NCI-H1092 treated with DMSO at 0.1 percent for 48 hours (cell line): ENCODE results near the gene LRRTM2.
"Not testable (repeated sequence)": the region's sequence is repeated elsewhere in the genome, so short reads cannot be mapped to it uniquely, and the experiment has no call there.

Source experiments
- DNase-seq: peaks from one replicate; lab custom pipeline; 2025; lab: John Stamatoyannopoulos, UW

The LRRTM2 gene, protein sequence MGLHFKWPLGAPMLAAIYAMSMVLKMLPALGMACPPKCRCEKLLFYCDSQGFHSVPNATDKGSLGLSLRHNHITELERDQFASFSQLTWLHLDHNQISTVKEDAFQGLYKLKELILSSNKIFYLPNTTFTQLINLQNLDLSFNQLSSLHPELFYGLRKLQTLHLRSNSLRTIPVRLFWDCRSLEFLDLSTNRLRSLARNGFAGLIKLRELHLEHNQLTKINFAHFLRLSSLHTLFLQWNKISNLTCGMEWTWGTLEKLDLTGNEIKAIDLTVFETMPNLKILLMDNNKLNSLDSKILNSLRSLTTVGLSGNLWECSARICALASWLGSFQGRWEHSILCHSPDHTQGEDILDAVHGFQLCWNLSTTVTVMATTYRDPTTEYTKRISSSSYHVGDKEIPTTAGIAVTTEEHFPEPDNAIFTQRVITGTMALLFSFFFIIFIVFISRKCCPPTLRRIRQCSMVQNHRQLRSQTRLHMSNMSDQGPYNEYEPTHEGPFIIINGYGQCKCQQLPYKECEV

DNA sequence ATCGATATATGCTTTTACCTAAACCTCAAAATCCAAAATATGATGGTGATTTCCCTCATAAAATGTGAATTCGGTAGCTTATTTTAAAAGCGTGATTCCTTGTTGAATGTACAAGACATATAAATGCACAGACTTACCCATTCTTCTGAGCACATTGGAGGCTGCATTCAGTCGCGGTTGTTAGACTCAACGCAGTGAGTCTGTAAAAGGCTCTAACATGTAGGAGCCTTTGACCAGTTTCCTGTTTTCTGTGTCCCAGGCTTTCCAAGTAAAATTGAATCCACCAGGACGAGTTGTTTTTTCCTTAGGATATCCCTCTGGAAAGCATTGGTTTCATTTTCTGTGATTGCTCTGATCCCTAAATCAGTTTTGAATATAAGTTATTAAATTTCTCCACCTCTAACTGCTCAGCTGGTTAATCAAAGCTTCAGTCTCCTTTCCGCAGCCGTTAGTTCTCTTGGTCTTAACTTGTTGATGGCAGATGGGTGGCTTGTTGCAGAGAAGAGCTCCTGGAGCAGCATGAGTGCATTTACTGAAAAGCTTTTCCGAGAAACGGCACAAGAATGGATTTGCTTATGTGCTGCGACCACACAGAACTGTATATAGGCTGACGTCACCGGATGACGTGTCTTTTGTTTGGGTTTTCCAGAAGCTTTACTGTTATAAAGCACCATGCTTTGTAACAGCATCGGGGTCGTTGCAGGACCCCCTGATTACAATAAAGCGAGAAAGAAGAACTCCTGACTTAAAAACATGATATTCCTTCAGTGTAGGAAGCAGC lies at the start of gene LRRTM2:
Gene LRRTM2 (minus strand): TSS at position 565 of the 781 bp plus-strand sequence. CDS start 424 bp downstream, at position 141.
- DNase-seq: peak; percentile 56

DNA sequence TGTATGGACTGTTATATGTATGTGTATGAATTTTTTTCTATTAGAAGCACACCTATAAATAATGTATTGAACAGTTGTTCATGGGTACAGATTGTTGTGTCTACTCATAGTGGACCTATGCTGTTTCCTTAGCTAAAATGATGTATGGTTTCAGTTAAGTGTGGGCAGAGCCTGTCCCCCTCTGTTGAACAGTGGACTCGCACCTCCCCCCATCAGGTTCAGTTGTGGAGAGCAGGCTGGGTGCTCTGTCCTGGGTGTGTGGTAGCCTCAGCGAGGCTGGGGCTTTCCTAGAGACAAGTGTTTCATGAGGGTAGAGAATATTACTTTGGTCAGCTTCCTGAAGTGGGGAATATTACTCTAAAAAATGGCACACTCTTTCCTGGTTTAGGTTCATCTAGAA lies 47.4 kb upstream of the LRRTM2 start:
- no peak for DNase-seq

DNA sequence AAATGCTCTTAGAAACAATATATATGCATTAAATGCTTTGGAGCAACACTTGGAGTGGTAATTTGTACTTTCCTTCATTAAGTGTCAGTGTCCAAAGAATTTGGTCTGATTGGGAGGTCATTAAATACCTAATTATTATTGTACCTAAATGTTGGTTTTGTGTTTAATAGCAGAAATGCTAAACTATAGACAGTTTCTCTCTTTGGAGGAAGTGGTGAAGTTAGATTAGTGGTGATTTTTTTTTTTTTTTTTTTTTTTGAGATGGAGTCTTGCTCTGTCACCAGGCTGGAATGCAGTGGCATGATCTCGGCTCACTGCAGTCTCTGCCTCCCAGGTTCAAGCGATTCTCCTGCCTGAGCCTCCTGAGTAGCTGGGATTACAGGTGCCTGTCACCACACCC lies 46.2 kb upstream of the LRRTM2 start:
- not testable (repeated sequence) for DNase-seq

DNA sequence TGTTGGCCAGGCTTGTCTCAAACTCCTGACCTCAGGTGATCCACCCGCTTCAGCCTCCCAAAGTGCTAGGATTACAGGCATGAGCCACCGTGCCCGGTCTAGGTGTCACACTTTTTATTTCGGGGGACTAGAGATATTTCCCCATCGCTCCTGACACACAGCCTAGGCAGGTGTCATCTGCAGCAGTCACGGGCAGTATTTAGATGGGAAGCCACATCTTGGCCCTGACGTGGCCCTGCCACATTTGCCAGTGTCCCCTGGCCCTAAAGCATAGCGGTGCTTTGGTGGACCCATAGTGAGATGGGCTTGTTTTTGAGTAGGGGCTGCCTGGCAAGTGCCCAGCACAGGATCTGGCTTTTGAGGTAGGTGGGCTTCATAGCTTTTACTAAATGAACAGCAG lies 45.0 kb upstream of the LRRTM2 start:
- DNase-seq: no peak

DNA sequence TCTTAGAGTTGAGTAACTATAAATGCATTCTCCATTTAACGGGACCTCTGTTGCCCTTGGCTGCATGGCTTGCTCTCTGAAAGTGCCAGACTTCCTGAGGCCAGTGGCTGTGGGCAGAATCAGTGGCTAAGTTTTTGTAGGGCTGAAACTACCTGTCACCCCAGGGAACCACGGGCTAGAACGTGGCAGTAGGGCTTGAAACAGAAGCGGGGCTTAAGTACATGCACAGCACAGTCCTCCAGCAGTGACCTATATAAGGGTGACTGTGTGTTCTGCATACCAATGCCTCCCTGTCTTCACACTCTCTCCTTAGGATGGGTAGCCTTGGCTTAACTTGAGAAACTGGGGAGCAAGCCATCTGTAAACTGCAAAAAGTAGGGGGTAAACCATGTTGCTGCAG lies 43.6 kb upstream of the LRRTM2 start:
- DNase-seq: no peak

DNA sequence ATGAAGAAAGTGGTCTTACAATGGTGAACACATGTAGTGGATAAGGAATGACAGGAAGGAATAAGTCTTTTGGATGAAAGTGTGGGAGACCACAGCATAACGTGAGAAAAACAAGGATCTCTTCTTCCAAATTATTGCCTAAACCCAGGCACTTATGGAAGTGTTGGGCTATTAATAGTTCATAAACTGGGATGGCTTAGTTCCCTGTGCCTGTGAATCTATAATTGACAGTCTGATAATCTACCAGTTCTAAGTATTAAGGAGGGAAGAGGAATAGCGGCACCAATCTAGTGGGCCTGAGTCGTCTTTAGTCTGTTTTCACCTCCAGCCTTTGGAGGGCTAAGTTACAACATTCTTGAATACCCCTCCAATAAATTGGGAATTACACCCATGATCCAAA lies 39.2 kb upstream of the LRRTM2 start:
- DNase-seq: no peak

DNA sequence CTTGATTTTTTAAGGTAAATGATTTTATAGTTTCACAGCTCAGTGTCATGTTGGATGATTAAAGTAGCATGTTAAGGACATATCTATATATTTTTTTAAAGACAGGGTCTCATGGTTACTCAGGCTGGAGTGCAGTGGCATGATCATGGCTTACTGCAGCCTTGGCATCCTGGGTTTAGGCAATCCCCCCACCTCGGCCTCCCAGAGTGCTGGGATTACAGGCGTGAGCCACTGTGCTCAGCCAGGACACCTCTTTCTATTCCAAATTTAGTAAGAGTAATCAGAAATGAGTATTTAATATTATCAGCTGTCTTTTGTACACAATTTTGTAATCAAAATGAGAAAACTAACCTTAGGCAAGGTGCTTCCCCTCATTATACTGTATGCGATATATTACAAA lies 38.6 kb upstream of the LRRTM2 start:
- DNase-seq: no peak

DNA sequence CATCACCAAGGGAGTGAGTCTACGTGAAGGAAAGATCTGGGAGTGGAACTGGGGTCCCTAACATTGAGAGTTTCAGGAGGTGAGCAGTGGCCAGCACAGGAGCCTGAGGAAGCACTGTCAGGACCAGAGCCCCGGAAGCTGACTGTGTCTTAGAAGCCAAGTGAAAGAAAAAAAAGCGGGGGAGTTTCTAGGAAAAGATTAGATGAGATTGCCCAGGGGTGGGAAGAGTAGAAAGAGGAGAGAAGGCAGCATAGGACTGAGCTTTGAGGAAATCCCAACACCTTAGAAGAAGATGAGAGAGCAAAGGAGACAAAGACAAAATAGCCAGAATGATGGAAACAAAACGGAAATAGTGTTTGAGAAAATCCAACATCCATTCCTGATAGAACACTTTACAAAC lies 37.0 kb upstream of the LRRTM2 start:
- DNase-seq: no peak

DNA sequence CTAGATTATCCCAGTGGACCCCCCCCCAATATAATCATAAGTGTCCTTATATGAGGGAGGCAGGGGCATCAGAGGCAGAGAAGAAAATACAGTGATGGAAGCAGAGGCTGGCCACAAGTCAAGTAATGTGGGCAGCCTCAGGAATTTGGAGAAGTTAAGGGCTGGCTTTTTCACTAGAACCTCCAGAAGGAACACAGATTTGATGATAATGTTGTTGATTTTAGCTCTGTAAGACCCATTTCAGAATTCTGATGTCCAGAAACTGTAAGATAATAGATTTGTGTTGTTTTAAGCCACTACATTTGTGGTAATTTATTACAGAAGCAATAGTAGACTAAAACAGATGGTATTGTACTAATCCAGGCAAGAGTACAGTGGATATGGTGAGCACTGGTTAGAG lies 36.3 kb upstream of the LRRTM2 start:
- DNase-seq: no peak

DNA sequence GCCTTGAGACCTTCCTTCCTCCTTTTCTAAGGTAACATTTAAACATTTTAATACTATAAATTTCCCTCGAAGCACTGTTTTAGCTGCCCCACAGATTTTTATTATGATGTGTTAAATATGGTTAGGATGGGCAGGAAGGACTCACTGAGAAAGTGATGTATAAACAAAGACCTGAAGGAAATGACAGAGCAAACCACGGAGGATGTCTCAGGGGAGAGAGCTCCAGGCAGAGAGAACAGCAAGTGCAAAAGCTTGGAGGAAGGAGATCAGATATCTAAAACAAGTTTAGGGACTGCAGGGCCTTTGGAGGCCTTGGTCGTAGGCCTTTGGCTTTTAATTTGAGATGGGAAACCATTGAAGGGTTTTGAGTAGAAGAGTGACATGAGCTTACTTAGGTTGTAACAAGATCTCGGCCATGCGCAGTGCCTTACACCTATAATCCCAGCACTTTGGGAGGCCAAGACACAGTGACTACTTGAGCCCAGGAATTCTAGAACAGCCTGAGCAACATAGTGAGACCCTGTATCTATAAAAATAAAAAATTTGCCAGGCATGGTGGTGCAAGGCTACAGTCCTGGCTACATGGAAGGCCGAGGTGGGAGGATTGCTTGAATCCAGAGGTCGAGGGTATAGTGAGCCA lies 35.5 kb upstream of the LRRTM2 start:
- no peak for DNase-seq

DNA sequence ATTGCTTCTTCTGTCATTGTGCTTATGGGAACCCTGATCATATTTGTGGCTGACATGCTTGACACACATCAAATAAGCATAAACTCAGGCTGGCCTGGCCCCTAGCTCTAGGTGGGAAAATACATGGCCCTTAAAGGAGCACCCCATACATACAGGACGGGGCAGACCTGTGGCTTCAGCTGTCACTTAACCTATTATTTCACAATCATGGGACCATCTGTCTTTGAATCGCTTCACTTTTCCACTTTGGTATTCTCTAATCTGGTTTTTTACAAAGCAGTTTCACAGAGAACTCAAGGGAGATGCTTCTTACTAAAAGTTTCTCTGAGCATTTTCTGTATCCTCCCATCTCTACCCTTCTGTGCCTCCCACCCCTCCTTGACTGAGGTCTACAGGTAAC lies 34.6 kb upstream of the LRRTM2 start:
- DNase-seq: no peak

DNA sequence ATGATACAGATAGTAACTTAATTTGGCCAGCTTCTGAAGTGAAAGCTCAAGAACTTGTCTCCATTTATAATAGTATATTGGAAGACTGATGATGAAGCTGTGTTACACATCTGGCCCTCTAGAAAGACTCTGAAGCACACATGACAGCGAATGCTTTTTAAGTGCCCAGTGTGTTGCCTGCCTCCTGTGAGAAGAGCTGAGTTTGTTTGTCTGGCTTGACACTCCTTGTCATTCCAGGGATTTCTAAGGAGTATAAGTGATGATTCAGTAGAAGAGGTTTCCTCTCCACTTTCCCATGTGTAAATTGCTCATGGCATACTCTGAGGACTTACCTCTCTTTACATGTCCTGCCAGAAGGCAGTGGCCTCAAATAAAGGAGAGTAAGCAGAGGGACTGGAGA lies 30.4 kb upstream of the LRRTM2 start:
- DNase-seq: no peak

DNA sequence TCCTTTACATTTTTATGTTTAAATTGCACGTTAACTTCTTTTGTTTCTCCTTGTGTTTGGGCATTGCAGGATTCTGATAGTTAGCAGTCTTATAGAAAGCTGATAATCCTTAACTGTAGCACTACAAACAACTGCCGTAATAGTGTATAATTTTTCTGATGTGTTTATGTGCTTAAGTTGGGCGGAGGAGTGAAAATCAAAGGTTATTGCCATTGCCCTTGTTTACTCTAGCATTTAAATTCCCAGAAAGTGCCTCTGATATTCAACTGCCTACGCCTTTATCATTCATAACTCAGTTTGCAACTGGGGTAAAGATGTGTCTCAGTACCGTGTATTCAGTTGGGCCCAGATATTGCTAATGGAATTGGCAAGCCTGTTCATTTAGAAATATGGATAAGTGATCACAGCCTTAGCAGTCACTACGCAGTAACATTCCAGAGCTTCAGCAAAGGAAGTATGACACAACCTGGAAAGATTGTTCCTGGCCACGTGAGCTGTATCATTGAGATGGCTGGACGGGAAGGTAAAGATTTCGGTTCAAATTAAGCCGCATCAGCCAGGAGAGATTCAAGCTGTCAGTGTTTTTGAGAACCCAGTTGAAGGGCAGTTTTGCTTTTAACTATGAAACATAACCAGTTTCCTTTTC lies 28.1 kb upstream of the LRRTM2 start:
- DNase-seq: no peak

DNA sequence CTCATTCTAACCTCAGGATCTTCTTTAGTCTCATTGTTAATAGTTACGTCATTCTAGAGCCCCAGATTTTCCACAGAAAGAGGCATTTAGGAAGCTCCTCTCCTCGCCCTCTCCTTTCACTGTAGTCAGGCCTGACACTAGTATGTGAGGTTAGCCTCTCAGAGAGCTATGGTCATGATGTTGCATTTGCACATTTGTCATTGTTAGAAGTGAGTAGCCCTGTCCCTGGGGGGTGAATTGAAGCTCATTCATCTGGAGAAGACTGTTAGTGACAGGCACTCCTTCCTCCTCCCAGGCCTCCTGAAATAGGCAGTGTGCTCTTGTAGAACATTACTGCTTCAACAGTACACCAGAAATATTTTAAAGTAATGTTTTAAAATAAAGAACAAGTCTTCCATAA lies 26.6 kb upstream of the LRRTM2 start:
- no peak for DNase-seq

DNA sequence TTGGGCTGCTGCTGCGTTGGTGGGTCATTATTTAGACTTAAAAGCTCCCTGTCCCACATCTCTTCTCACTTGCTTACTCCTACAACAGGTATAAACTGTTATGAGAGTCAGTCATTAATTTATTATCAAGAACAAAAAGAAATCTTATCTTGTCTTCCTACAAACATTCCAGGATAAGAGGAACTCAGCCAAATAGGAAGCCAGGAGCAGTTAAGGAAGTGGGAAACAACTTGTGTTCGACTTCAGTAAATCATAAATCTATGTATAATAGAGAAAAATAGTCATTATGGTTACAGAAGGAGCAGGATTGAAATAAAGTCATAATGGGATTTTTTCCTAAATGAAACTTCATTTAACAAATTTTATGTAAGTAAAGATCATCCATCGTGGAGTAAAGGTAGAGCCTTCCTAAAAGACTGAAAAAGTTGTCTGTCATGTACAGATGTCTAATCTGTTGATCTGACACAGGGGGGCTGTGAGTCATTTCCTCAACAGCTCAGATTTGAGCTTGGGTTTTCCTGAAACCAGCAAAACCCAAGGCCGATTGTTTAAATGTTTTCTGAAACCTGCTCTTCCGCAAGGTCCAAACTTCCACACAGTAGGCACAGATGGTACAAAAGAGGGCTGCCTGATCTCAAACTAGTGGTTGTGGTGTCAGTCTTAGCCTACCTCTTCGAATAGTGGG lies 25.3 kb upstream of the LRRTM2 start:
- DNase-seq: no peak

DNA sequence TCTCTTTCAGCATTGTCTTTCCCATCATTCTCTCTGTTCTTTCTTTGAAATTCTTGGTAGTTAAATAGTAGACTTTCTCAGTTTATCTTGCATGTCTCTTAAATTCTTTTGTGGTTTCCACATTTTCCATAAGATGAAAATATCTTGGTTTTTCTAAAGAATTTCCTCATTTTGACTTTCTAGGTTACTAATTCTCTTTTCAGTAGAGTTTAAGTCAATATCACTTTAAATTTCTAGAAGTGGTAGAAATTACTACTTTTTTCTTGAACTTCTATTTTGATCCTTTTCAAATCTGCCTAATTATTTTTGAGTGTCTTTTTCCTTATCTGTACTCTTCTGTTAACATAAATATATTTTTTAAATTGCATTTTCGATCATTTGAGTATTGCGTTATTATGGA lies 23.6 kb upstream of the LRRTM2 start:
- DNase-seq: no peak

DNA sequence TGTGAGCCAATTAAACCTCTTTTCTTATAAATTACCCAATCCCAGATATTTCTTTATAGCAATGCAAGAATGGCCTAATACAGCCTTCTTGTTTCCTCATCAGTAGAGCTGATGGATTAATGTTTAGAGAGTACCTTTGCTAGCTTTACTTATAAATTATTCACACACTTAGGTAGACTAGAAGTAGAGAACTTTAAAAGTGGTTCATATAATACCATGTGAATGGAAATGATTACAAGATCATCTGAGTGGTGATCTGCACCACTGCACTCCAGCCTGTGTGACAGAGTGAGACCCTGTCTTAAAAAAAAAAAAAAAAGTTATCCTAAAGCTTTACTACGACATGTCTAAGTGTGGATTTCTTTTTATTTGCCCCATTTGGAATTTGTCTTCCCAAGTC lies 23.2 kb upstream of the LRRTM2 start:
- no peak for DNase-seq

DNA sequence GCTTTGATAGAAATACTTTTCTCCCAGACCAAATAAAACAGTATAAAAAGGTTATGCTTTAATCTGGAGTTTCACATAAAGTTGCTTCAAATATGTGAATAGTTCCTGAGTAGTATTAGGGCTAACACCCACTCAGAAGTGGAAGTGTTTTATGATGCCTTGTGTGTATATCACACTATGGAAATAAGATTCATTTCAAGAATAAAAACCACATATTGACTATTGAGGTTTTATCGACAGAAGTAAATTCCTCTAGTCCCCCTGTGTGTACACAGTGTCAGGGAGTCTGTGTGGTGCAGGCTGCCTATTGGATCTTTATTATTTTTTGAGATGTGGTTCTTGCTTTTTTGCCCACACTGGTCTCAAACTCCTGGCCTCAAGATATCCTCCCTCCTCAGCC lies 20.8 kb upstream of the LRRTM2 start:
- DNase-seq: no peak

DNA sequence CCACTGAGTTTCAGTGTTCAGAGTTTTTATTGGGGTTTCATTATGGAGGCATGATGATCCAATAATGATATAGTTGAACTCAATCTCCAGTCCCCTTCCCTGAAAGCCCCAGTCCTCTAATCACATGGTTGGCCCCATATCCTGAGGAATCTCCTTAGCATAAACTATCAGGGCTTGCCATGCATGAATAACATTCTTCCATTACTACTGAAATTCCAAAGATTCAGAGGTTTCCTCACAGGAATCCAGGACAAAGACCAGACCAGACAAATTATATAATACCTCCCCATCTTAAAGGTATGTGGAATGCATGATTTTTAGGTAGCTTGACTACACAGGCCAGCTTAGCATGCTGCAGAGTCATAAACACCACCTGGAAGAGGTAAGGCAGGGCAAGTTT lies 15.5 kb upstream of the LRRTM2 start:
- no peak for DNase-seq

DNA sequence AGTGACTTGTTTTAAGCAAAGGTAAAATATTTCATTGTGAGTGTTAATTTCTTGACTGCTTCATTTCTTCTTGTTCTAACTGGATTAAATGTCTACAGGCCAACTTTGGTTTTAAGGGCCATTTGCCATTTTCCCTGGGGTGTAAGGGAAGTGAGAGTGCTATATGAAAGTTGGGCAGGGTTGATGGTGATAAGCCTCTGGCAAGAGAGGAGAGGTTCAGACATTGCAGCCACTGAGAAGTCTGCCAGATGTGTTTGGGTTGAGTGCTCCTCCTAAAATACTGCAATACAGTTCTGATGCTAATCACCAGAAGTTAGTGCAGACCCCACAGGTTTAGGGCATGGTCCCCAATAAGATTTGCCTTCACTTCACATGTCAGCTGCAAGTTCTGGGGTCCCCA lies 14.9 kb upstream of the LRRTM2 start:
- DNase-seq: no peak

DNA sequence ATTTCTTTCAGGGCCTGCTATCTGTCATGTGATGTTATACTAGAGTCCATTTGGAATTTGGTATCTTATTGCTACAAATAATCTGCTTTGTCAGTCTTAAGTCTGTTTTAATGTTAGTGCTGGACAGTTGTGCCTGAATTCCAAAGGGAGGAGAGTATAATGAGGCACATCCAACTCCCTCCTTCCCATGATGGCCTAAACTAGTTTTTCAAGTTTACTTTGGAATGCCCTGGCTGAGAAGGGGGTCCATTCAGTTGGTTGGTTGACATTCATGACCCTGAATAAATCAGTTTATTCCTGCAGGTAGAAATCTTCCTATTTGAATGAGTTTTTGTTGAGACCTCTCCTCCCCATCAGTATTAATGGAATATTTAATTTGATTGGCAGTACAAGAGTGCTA lies 9.4 kb upstream of the LRRTM2 start:
- DNase-seq: no peak

DNA sequence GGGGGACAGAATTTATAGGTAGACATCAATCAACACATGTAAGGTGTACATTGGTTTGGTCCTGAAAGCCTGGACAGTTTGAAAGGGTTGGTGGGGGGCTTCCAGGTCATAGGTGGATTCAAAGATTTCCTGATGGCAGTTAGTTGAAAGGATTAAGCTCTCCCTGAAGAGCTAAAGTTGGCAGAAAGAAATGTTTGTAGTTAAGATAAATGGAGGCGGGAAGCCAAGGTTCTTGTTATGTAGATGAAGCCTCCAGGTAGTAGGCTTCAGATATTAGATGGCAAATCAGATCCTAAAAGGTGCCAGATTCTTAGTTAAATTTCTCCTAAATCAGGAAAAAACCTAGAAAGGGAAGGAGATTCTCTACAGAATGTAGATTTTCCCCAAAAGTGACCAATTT lies 9.0 kb upstream of the LRRTM2 start:
- no peak for DNase-seq
